Measurements from ENCODE around the gene GSPT1.
"Not testable (repeated sequence)": the region's sequence is repeated elsewhere in the genome, so short reads cannot be mapped to it uniquely, and the experiment has no call there.

Gene GSPT1

GRCh38 chr16:11946433-11946832 is 30.7 kb upstream of the GSPT1 start:
- Histone ChIP-seq H4K8ac (ENCODE audit: low read depth, low read length) (no peak overlapping the region), H3K27me3 (ENCODE audit: insufficient read depth, low read length) (no peaks in the 10 kb centered on the region), H3K23ac (ENCODE audit: low read length) (no peak overlapping the region), H3K27ac (ENCODE audit: low read depth, low read length) (no peak overlapping the region), H3K79me1 (ENCODE audit: low read length) (no peaks in the 10 kb centered on the region), H3K4me2 (ENCODE audit: low read length) (no peak overlapping the region), H2AK5ac (ENCODE audit: low read length) (no peak overlapping the region), H3K79me2 (ENCODE audit: control insufficient read depth, insufficient read depth, low read length, poor library complexity) (no peaks in the 10 kb centered on the region), H3K4me1 (ENCODE audit: control insufficient read depth in 1 of 2, insufficient read depth in 2 of 2, low read length in 2 of 2) (peaks cover 0 to 2% of the 10 kb centered on the region in 2 experiments), H3K4ac (ENCODE audit: low read depth, low read length) (no peak overlapping the region), H3K14ac (ENCODE audit: low read length) (no peak overlapping the region), H3K18ac (ENCODE audit: low read length) (no peak overlapping the region), H2BK12ac (ENCODE audit: low read length) (no peak overlapping the region), H4K12ac (ENCODE audit: low read depth, low read length) (no peak overlapping the region), H3K4me3 (ENCODE audit: low read depth, low read length) (no peak overlapping the region), H2AFZ (ENCODE audit: insufficient read depth, low read length, poor library complexity) (no peak overlapping the region), H4K91ac (ENCODE audit: low read depth, low read length) (no peak overlapping the region), H3K9ac (ENCODE audit: low read length) (no peak overlapping the region), H2BK120ac (ENCODE audit: insufficient read depth, low read length, poor library complexity) (no peak overlapping the region), H3K9me3 (ENCODE audit: insufficient read depth, low read depth, low read length) (no peaks in the 10 kb centered on the region), H2BK5ac (ENCODE audit: low read depth, low read length, poor library complexity) (no peak overlapping the region), H3K36me3 (ENCODE audit: control insufficient read depth in 1 of 2, insufficient read depth in 2 of 2, low read length in 2 of 2) (no peaks in the 10 kb centered on the region)
- no peak for DNase-seq
- WGBS (ENCODE audit: extremely low coverage, insufficient coverage, insufficient read length): no CpG with 5 or more reads among the region's 3 CpGs

- not testable (repeated sequence) for H3K4me1 ChIP-seq (ENCODE audit: control insufficient read depth in 1 of 2, insufficient read depth in 2 of 2, low read length in 2 of 2)
These were observed 26.2 kb upstream of the GSPT1 start, which contains the start of gene NPIPB2 for GRCh38 chr16:11941945-11942344. Gene NPIPB2, minus strand, starts transcription at chr16:11942045. Its CDS starts 0 bp downstream, at chr16:11942045.

GRCh38 chr16:11927350-11927749 is 11.6 kb upstream of the GSPT1 start:
- not testable (repeated sequence) for H3K79me2 ChIP-seq (ENCODE audit: control insufficient read depth, insufficient read depth, low read length, poor library complexity); H3K36me3 ChIP-seq (ENCODE audit: control insufficient read depth in 1 of 2, insufficient read depth in 2 of 2, low read length in 2 of 2); H3K4me1 ChIP-seq (ENCODE audit: control insufficient read depth in 1 of 2, insufficient read depth in 2 of 2, low read length in 2 of 2); H3K18ac ChIP-seq (ENCODE audit: low read length); H3K27me3 ChIP-seq (ENCODE audit: insufficient read depth, low read length); H2BK12ac ChIP-seq (ENCODE audit: low read length); H3K79me1 ChIP-seq (ENCODE audit: low read length); H3K9me3 ChIP-seq (ENCODE audit: insufficient read depth, low read depth, low read length); H2AFZ ChIP-seq (ENCODE audit: insufficient read depth, low read length, poor library complexity); H4K12ac ChIP-seq (ENCODE audit: low read depth, low read length); H3K4me3 ChIP-seq (ENCODE audit: low read depth, low read length); H3K14ac ChIP-seq (ENCODE audit: low read length); H3K9ac ChIP-seq (ENCODE audit: low read length); H4K91ac ChIP-seq (ENCODE audit: low read depth, low read length); H3K4me2 ChIP-seq (ENCODE audit: low read length); H4K8ac ChIP-seq (ENCODE audit: low read depth, low read length); H3K27ac ChIP-seq (ENCODE audit: low read depth, low read length); H3K4ac ChIP-seq (ENCODE audit: low read depth, low read length); H3K23ac ChIP-seq (ENCODE audit: low read length); DNase-seq; H2BK5ac ChIP-seq (ENCODE audit: low read depth, low read length, poor library complexity); H2BK120ac ChIP-seq (ENCODE audit: insufficient read depth, low read length, poor library complexity); H2AK5ac ChIP-seq (ENCODE audit: low read length)
- WGBS (ENCODE audit: extremely low coverage, insufficient coverage, insufficient read length): no CpG with 5 or more reads among the region's 13 CpGs

More at GRCh38 chr16:11941945-11942344, 26.2 kb upstream of the GSPT1 start, which contains the start of gene NPIPB2:
- not testable (repeated sequence) for H3K4me2 ChIP-seq (ENCODE audit: low read length); H3K9ac ChIP-seq (ENCODE audit: low read length); H3K4me3 ChIP-seq (ENCODE audit: low read depth, low read length); H3K4ac ChIP-seq (ENCODE audit: low read depth, low read length); H3K23ac ChIP-seq (ENCODE audit: low read length); DNase-seq; H4K91ac ChIP-seq (ENCODE audit: low read depth, low read length); H2AFZ ChIP-seq (ENCODE audit: insufficient read depth, low read length, poor library complexity); H4K8ac ChIP-seq (ENCODE audit: low read depth, low read length); H3K14ac ChIP-seq (ENCODE audit: low read length); H2BK12ac ChIP-seq (ENCODE audit: low read length); H3K18ac ChIP-seq (ENCODE audit: low read length); H3K36me3 ChIP-seq (ENCODE audit: control insufficient read depth in 1 of 2, insufficient read depth in 2 of 2, low read length in 2 of 2); H3K9me3 ChIP-seq (ENCODE audit: insufficient read depth, low read depth, low read length); H3K27me3 ChIP-seq (ENCODE audit: insufficient read depth, low read length); H2BK5ac ChIP-seq (ENCODE audit: low read depth, low read length, poor library complexity); H2BK120ac ChIP-seq (ENCODE audit: insufficient read depth, low read length, poor library complexity); H3K79me1 ChIP-seq (ENCODE audit: low read length); H4K12ac ChIP-seq (ENCODE audit: low read depth, low read length); H3K79me2 ChIP-seq (ENCODE audit: control insufficient read depth, insufficient read depth, low read length, poor library complexity); H3K27ac ChIP-seq (ENCODE audit: low read depth, low read length); H2AK5ac ChIP-seq (ENCODE audit: low read length)
- no CpG with 5 or more reads among the region's 4 CpGs for WGBS (ENCODE audit: extremely low coverage, insufficient coverage, insufficient read length)

- H3K27me3 ChIP-seq (ENCODE audit: insufficient read depth, low read length); H2AFZ ChIP-seq (ENCODE audit: insufficient read depth, low read length, poor library complexity); H4K91ac ChIP-seq (ENCODE audit: low read depth, low read length): not testable (repeated sequence)
These were observed 8.3 kb upstream of the GSPT1 start for GRCh38 chr16:11924046-11924445.

More at GRCh38 chr16:11924046-11924445, 8.3 kb upstream of the GSPT1 start:
- H3K27ac ChIP-seq (ENCODE audit: low read depth, low read length); H2BK12ac ChIP-seq (ENCODE audit: low read length); H3K14ac ChIP-seq (ENCODE audit: low read length); H3K4me1 ChIP-seq (ENCODE audit: control insufficient read depth in 1 of 2, insufficient read depth in 2 of 2, low read length in 2 of 2); H3K23ac ChIP-seq (ENCODE audit: low read length); H2BK5ac ChIP-seq (ENCODE audit: low read depth, low read length, poor library complexity); DNase-seq; H3K4me2 ChIP-seq (ENCODE audit: low read length); H4K8ac ChIP-seq (ENCODE audit: low read depth, low read length); H3K9ac ChIP-seq (ENCODE audit: low read length); H3K18ac ChIP-seq (ENCODE audit: low read length); H3K9me3 ChIP-seq (ENCODE audit: insufficient read depth, low read depth, low read length); H4K12ac ChIP-seq (ENCODE audit: low read depth, low read length); H3K79me2 ChIP-seq (ENCODE audit: control insufficient read depth, insufficient read depth, low read length, poor library complexity); H3K79me1 ChIP-seq (ENCODE audit: low read length); H3K36me3 ChIP-seq (ENCODE audit: control insufficient read depth in 1 of 2, insufficient read depth in 2 of 2, low read length in 2 of 2); H2BK120ac ChIP-seq (ENCODE audit: insufficient read depth, low read length, poor library complexity); H3K4me3 ChIP-seq (ENCODE audit: low read depth, low read length); H2AK5ac ChIP-seq (ENCODE audit: low read length); H3K4ac ChIP-seq (ENCODE audit: low read depth, low read length): not testable (repeated sequence)
- WGBS (ENCODE audit: extremely low coverage, insufficient coverage, insufficient read length): no CpG with 5 or more reads among the region's 10 CpGs

Data from trophoblast cell (in vitro differentiated cells and primary cell).